GM12878 (cell line): ENCODE data around the gene CABLES1. TPM values are rescaled to one million over a fixed set of nuclear protein-coding genes. Genes with fewer than 3 reads are reported as not detected.

ENCODE experiments used
- ASH2L ChIP-seq: fragments of 300-600, 200-600 bp; sonication (generic); IDR thresholded peaks from 2 replicates; pipeline ENCODE4 v1.6.1; 2017; ENCODE audit warnings: low read depth, mild to moderate bottlenecking, borderline replicate concordance
- CHD2 ChIP-seq: IDR thresholded peaks from 2 replicates; pipeline ENCODE4 v1.6.1; 2011; ENCODE audit warnings: low read depth, low read length, improper control_type of control experiment, borderline replicate concordance
- FOXK2 ChIP-seq: fragments of 450-650 bp; IDR thresholded peaks from 2 replicates; pipeline ENCODE4 v1.6.1; 2017; ENCODE audit warnings: mild to moderate bottlenecking, moderate library complexity
- FOXM1 ChIP-seq: IDR thresholded peaks from 2 replicates; pipeline ENCODE4 v1.6.1; 2012; ENCODE audit warnings: low read depth, mild to moderate bottlenecking, inconsistent platforms, low read length, moderate library complexity
- IKZF2 ChIP-seq, 2 experiments: fragments of 450-650 bp; IDR thresholded peaks; 2 replicates each; pipeline ENCODE4 v1.6.1; 2017; ENCODE audit warnings: mild to moderate bottlenecking in 2 of 2, moderate library complexity in 2 of 2
- KLF5 ChIP-seq: fragments of 450-650 bp; IDR thresholded peaks from 2 replicates; pipeline ENCODE4 v1.6.1; 2014; ENCODE audit warnings: mild to moderate bottlenecking; ENCODE audit not compliant: partially characterized antibody
- NFYA ChIP-seq: IDR thresholded peaks from 2 replicates; pipeline ENCODE4 v1.6.1; 2011; ENCODE audit warnings: low read depth, mild to moderate bottlenecking, low read length, improper control_type of control experiment, borderline replicate concordance
- PAX5 ChIP-seq: IDR thresholded peaks from 2 replicates; pipeline ENCODE4 v1.6.1; 2011; ENCODE audit warnings: low read depth, low read length, borderline replicate concordance
- POLR2AphosphoS5 ChIP-seq: IDR thresholded peaks from 2 replicates; pipeline ENCODE4 v1.6.1; 2011; ENCODE audit warnings: mild to moderate bottlenecking, low read length, inconsistent platforms
- RB1 ChIP-seq: fragments of 450-650 bp; formaldehyde crosslinking; IDR thresholded peaks from 2 replicates; pipeline ENCODE4 v1.6.1; 2017; ENCODE audit warnings: mild to moderate bottlenecking, borderline replicate concordance
- RCOR1 ChIP-seq: conservative IDR thresholded peaks from 2 replicates; pipeline ENCODE4 v1.6.1; 2012; ENCODE audit warnings: low read depth, low read length, improper control_type of control experiment
- SIN3A ChIP-seq: IDR thresholded peaks from 2 replicates; pipeline ENCODE4 v1.6.1; 2012; ENCODE audit warnings: low read depth, low read length, improper control_type of control experiment
- SMARCA5 ChIP-seq: fragments of 450-650 bp; IDR thresholded peaks from 2 replicates; pipeline ENCODE4 v1.6.1; 2017; ENCODE audit warnings: mild to moderate bottlenecking
- SP1 ChIP-seq: IDR thresholded peaks from one replicate; pipeline ENCODE4 v1.6.1; 2011; ENCODE audit warnings: low read depth, low read length
- SREBF1 ChIP-seq: IDR thresholded peaks from 2 replicates; pipeline ENCODE4 v1.6.1; 2012; ENCODE audit warnings: mild to moderate bottlenecking, low read length
- SREBF2 ChIP-seq: IDR thresholded peaks from 2 replicates; pipeline ENCODE4 v1.6.1; 2012; ENCODE audit warnings: mild to moderate bottlenecking, low read length
- ZNF217 ChIP-seq: fragments of 450-650 bp; IDR thresholded peaks from 2 replicates; pipeline ENCODE4 v1.6.1; 2017; ENCODE audit warnings: antibody characterized with exemption, mild to moderate bottlenecking
- ZSCAN29 ChIP-seq: fragments of 450-650 bp; IDR thresholded peaks from 2 replicates; pipeline ENCODE4 v1.6.1; 2017; ENCODE audit warnings: mild to moderate bottlenecking, moderate library complexity
- polyA plus RNA-seq, 11 experiments: library from polyadenylated mRNA; depleted of rRNA in 4 of 11; unstranded in 6 of 11; stranded (reverse) in 5 of 11; fragments of >200 nt; fragmentation: Nextera tagmentation in 4 of 11; fragmentation: Illumina TruSeq in 1 of 11; extraction: Ambion mirVana in 4 of 11; extraction: Trizol in 1 of 11; gene quantifications; 1 replicate in 1 of 11; 2 replicates in 10 of 11; pipeline versions ENCODE4 v1.2.1 to v1.2.3, GENCODE V29; 2011 to 2016; ENCODE audit warnings: inconsistent platforms in 2 of 11, missing spikeins in 2 of 11, low read depth in 1 of 11
- total RNA-seq, 4 experiments: library from RNA; depleted of rRNA in 3 of 4; stranded (reverse); fragments of >200 nt in 3 of 4; fragmentation: Illumina TruSeq in 1 of 4; extraction: Trizol in 1 of 4; gene quantifications; 2 replicates each; pipeline versions ENCODE4 v1.2.1 to v1.2.3, GENCODE V29; 2013 to 2021
- TF ChIP-seq, protein P1 (sequence below): fragments of 450-650 bp; IDR thresholded peaks from 2 replicates; pipeline ENCODE4 v1.6.1; 2017; ENCODE audit warnings: antibody characterized with exemption, mild to moderate bottlenecking, moderate library complexity
- TF ChIP-seq, protein P2 (sequence below): fragments of 450-650 bp; IDR thresholded peaks from 2 replicates; pipeline ENCODE4 v1.6.1; 2017; ENCODE audit warnings: mild to moderate bottlenecking, low read depth, inconsistent platforms; ENCODE audit not compliant: poor library complexity, severe bottlenecking
- TF ChIP-seq, protein P3 (sequence below): IDR thresholded peaks from 2 replicates; pipeline ENCODE4 v1.6.1; 2012; ENCODE audit warnings: low read depth, low read length, improper control_type of control experiment
- TF ChIP-seq, protein P4 (sequence below): fragments of 450-650 bp; IDR thresholded peaks from 2 replicates; pipeline ENCODE4 v1.6.1; 2016; ENCODE audit warnings: mild to moderate bottlenecking, moderate library complexity, borderline replicate concordance

CABLES1 gene
- total and polyA plus RNA-seq, 10 of the 15 experiments (the other 5 are each of a cell fraction or from before 2014, with no cell fraction given): 2.9 to 27.2 (median 8.2) TPM

DNA sequence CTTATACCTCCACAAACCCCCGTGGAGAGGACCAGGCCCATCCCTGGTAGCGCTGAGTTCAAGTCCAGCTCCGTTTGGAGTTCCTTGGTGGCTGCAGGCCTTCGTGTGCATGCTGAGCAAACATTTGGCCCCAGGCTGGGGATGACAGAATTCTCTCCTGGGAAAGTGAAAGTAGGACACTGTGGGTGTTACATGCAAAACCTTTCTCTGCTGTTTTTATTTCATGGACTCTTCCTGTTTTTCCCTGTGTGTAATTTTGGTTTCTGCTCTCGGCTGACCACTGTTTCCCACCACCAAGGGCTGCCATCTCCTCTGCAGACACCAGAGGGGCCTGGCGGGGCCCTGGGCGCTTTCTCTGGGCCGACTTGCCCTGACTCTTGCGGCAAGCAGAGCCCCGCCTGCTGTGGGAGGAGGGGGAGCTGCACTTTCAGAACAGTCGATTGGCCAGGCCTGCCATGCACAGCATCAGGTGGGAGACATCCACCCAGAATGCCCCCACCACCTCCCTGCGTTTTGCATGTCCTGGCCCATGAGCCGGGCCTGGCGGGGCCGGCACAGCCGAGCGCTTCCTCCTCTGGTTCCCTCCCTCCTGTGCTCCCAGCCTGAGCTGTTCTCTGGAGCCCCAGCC is 102.4 kb downstream of the CABLES1 start (continued):
- no peak for TF ChIP-seq ZSCAN29
- TF ChIP-seq POLR2AphosphoS5: 0 out of 2 replicates have a peak, but pooled peaks have one; percentile 15
- TF ChIP-seq SP1: no peak
- 0 out of 2 replicates have a peak, but pooled peaks have one; percentile 52 for TF ChIP-seq FOXM1
- TF ChIP-seq SIN3A: no peak
- TF ChIP-seq, protein P1, sequence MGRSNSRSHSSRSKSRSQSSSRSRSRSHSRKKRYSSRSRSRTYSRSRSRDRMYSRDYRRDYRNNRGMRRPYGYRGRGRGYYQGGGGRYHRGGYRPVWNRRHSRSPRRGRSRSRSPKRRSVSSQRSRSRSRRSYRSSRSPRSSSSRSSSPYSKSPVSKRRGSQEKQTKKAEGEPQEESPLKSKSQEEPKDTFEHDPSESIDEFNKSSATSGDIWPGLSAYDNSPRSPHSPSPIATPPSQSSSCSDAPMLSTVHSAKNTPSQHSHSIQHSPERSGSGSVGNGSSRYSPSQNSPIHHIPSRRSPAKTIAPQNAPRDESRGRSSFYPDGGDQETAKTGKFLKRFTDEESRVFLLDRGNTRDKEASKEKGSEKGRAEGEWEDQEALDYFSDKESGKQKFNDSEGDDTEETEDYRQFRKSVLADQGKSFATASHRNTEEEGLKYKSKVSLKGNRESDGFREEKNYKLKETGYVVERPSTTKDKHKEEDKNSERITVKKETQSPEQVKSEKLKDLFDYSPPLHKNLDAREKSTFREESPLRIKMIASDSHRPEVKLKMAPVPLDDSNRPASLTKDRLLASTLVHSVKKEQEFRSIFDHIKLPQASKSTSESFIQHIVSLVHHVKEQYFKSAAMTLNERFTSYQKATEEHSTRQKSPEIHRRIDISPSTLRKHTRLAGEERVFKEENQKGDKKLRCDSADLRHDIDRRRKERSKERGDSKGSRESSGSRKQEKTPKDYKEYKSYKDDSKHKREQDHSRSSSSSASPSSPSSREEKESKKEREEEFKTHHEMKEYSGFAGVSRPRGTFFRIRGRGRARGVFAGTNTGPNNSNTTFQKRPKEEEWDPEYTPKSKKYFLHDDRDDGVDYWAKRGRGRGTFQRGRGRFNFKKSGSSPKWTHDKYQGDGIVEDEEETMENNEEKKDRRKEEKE: no peak
- no peak for TF ChIP-seq NFYA
- TF ChIP-seq, protein P2, sequence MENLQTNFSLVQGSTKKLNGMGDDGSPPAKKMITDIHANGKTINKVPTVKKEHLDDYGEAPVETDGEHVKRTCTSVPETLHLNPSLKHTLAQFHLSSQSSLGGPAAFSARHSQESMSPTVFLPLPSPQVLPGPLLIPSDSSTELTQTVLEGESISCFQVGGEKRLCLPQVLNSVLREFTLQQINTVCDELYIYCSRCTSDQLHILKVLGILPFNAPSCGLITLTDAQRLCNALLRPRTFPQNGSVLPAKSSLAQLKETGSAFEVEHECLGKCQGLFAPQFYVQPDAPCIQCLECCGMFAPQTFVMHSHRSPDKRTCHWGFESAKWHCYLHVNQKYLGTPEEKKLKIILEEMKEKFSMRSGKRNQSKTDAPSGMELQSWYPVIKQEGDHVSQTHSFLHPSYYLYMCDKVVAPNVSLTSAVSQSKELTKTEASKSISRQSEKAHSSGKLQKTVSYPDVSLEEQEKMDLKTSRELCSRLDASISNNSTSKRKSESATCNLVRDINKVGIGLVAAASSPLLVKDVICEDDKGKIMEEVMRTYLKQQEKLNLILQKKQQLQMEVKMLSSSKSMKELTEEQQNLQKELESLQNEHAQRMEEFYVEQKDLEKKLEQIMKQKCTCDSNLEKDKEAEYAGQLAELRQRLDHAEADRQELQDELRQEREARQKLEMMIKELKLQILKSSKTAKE: peak; percentile 78
- TF ChIP-seq RCOR1: no peak
- TF ChIP-seq RB1: peak; percentile 33; the same call in 1 of the 2 replicates
- TF ChIP-seq, protein P3, sequence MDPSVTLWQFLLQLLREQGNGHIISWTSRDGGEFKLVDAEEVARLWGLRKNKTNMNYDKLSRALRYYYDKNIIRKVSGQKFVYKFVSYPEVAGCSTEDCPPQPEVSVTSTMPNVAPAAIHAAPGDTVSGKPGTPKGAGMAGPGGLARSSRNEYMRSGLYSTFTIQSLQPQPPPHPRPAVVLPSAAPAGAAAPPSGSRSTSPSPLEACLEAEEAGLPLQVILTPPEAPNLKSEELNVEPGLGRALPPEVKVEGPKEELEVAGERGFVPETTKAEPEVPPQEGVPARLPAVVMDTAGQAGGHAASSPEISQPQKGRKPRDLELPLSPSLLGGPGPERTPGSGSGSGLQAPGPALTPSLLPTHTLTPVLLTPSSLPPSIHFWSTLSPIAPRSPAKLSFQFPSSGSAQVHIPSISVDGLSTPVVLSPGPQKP: no peak
- TF ChIP-seq, protein P4, sequence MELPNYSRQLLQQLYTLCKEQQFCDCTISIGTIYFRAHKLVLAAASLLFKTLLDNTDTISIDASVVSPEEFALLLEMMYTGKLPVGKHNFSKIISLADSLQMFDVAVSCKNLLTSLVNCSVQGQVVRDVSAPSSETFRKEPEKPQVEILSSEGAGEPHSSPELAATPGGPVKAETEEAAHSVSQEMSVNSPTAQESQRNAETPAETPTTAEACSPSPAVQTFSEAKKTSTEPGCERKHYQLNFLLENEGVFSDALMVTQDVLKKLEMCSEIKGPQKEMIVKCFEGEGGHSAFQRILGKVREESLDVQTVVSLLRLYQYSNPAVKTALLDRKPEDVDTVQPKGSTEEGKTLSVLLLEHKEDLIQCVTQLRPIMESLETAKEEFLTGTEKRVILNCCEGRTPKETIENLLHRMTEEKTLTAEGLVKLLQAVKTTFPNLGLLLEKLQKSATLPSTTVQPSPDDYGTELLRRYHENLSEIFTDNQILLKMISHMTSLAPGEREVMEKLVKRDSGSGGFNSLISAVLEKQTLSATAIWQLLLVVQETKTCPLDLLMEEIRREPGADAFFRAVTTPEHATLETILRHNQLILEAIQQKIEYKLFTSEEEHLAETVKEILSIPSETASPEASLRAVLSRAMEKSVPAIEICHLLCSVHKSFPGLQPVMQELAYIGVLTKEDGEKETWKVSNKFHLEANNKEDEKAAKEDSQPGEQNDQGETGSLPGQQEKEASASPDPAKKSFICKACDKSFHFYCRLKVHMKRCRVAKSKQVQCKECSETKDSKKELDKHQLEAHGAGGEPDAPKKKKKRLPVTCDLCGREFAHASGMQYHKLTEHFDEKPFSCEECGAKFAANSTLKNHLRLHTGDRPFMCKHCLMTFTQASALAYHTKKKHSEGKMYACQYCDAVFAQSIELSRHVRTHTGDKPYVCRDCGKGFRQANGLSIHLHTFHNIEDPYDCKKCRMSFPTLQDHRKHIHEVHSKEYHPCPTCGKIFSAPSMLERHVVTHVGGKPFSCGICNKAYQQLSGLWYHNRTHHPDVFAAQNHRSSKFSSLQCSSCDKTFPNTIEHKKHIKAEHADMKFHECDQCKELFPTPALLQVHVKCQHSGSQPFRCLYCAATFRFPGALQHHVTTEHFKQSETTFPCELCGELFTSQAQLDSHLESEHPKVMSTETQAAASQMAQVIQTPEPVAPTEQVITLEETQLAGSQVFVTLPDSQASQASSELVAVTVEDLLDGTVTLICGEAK: no peak
- TF ChIP-seq FOXK2: no peak
- peak; percentile 59; the same call in 1 of the 2 replicates for TF ChIP-seq CHD2
- no peak for TF ChIP-seq ASH2L
- peak; percentile 97 for TF ChIP-seq IKZF2 (IDR thresholded peaks at IDR 0.05)
- TF ChIP-seq SREBF2: no peak
- TF ChIP-seq PAX5: no peak
- peak; percentile 61 for TF ChIP-seq KLF5
- peak; percentile 87 for TF ChIP-seq SMARCA5
- 0 out of 2 replicates have a peak, but pooled peaks have one; percentile 51 for TF ChIP-seq ZNF217
- no peak for TF ChIP-seq SREBF1
